Spleen (tissue), 11 donors: Measurements from ENCODE around the gene RGS8. TPM values are rescaled to one million over a fixed set of nuclear protein-coding genes. Genes with fewer than 3 reads are reported as not detected.

ENCODE experiments used
- DNase-seq: peaks from one replicate; pipeline ENCODE4 v3.0.0-alpha.2; 2020
- H3K27ac ChIP-seq, 8 donors: fragments of 200-600 bp; sonication (generic) in 7 of 8; 1 replicate in 4 of 8; 2 replicates in 4 of 8; pipeline versions ENCODE4 v1.5.0 to v1.8.0; 2016 to 2021; ENCODE audit warnings: inconsistent platforms in 4 of 8, mild to moderate bottlenecking in 4 of 8, moderate library complexity in 1 of 8
- H3K27me3 ChIP-seq, 7 donors: fragments of 200-600 bp; sonication (generic) in 6 of 7; replicated peaks in 1 of 7; 1 replicate in 4 of 7; 2 replicates in 3 of 7; pipeline versions ENCODE4 v1.5.0 to v1.8.0; 2016 to 2021; ENCODE audit warnings: inconsistent platforms in 3 of 7, mild to moderate bottlenecking in 1 of 7
- H3K36me3 ChIP-seq, 6 donors: fragments of 200-600 bp; sonication (generic) in 5 of 6; 1 replicate in 4 of 6; 2 replicates in 2 of 6; pipeline versions ENCODE4 v1.5.0 to v1.8.0; 2016 to 2021; ENCODE audit warnings: inconsistent platforms in 2 of 6
- H3K4me1 ChIP-seq, 6 donors: fragments of 200-600 bp; sonication (generic) in 5 of 6; 1 replicate in 3 of 6; 2 replicates in 3 of 6; pipeline versions ENCODE4 v1.5.0 to v1.8.0; 2016 to 2021; ENCODE audit warnings: inconsistent platforms in 3 of 6
- H3K4me3 ChIP-seq, 8 donors: fragments of 200-600 bp; sonication (generic) in 7 of 8; 1 replicate in 4 of 8; 2 replicates in 4 of 8; pipeline versions ENCODE4 v1.5.0 to v1.8.0; 2016 to 2021; ENCODE audit warnings: inconsistent platforms in 4 of 8, mild to moderate bottlenecking in 4 of 8, moderate library complexity in 2 of 8
- H3K9me3 ChIP-seq, 8 donors: fragments of 200-600 bp; sonication (generic) in 7 of 8; 1 replicate in 4 of 8; 2 replicates in 4 of 8; pipeline versions ENCODE4 v1.5.0 to v1.8.0; 2016 to 2021; ENCODE audit warnings: inconsistent platforms in 4 of 8
- CTCF ChIP-seq, 11 experiments: fragments of 200-600 bp in 7 of 11; fragments of 450-650 bp in 4 of 11; sonication (generic) in 4 of 11; IDR thresholded peaks in 8 of 11; conservative IDR thresholded peaks in 3 of 11; 1 replicate in 7 of 11; 2 replicates in 4 of 11; pipeline versions ENCODE4 v1.4.0 to v1.8.0; 2016 to 2021; ENCODE audit warnings: antibody characterized with exemption in 11 of 11, inconsistent platforms in 4 of 11, mild to moderate bottlenecking in 1 of 11
- POLR2A ChIP-seq, 3 donors: fragments of 450-650 bp; IDR thresholded peaks; one replicate each; pipeline ENCODE4 v1.5.1; 2017; ENCODE audit warnings: antibody characterized with exemption in 3 of 3, mild to moderate bottlenecking in 1 of 3
- POLR2AphosphoS5 ChIP-seq, 3 donors: sonication (generic); formaldehyde crosslinking; IDR thresholded peaks; one replicate each; pipeline ENCODE4 v1.5.1; 2017; ENCODE audit warnings: antibody characterized with exemption in 3 of 3
- whole genome bisulfite sequencing, 5 donors: extraction: QIAGEN DNeasy Blood & Tissue Kit in 3 of 5; methylation state at CpG; one replicate each; pipeline versions ENCODE4 v1.1.5 to v1.1.7; 2013 to 2018; 5-methylcytosine and 5-hydroxymethylcytosine counted together
- intact Hi-C: fragments of 100-400 bp; cut with DNase I; formaldehyde crosslinking; loops from one replicate; pipeline ENCODE4 v1.15.0; 2023; ENCODE audit warnings: low total_unique reads
- polyA plus RNA-seq, 3 donors: library from polyadenylated mRNA; stranded (reverse); fragments of 200-250 nt; gene quantifications; one replicate each; pipeline ENCODE4 v1.2.1, GENCODE V29; 2013
- total RNA-seq, 7 donors: library from RNA; depleted of rRNA in 3 of 7; stranded (reverse); fragments of >200 nt in 3 of 7; fragmentation: NEBNext Ultra II Directional in 4 of 7; extraction: Animal tissue kit (Norgen Biotek cat#: 25700) in 4 of 7; gene quantifications; one replicate each; pipeline versions ENCODE4 v1.1.0 to v1.2.1, GENCODE V29; 2016 to 2021
- donor health status: healthy with polysubstance abuse.
- donor health status: DM: no; HTN: no; CAD: no; lungs with moderate emphysema.
- donor health status: DM: no; HTN: no; CAD: no.
- donor health status: Bipolar disorder and iron deficiency.
- donor health status: healthy.
- donor health status: DM: no; HTN: no; CAD: no.
- donor health status: DM: yes; HTN: yes; CAD: no.

The RGS8 gene
- total and polyA plus RNA-seq, 10 donors: 0.09 to 0.11 TPM; not detected in 8

GRCh38 chr1:182658055-182658454 lies 26.3 kb downstream of the RGS8 start:
- Histone ChIP-seq H3K4me1 (peaks cover 0 to 7% (median 1%) of the 10 kb centered on the region in 6 donors), H3K36me3 (no peaks in the 10 kb centered on the region), H3K9me3 (no peaks in the 10 kb centered on the region), H3K27ac (no peak overlapping the region), H3K27me3 (no peaks in the 10 kb centered on the region), H3K4me3 (no peak overlapping the region)
- DNase-seq: no peak
- intact Hi-C loops: no loop called here
- no peak for TF ChIP-seq POLR2AphosphoS5 (IDR thresholded peaks at IDR 0.05)
- TF ChIP-seq POLR2A (IDR thresholded peaks at IDR 0.05): no peak
- TF ChIP-seq CTCF (IDR thresholded peaks at IDR 0.05 in 8 of 11, conservative IDR thresholded peaks at IDR 0.05 in 3 of 11): no peak

GRCh38 chr1:182656842-182657397 lies 27.5 kb downstream of the RGS8 start:
- Histone ChIP-seq H3K36me3 (no peaks in the 10 kb centered on the region), H3K4me3 (no peak overlapping the region), H3K27ac (no peak overlapping the region), H3K4me1 (peaks cover 0 to 7% (median 1%) of the 10 kb centered on the region in 6 donors), H3K9me3 (no peaks in the 10 kb centered on the region), H3K27me3 (no peaks in the 10 kb centered on the region)
- WGBS, 5 donors: 87 to 95% (median 89%) methylated on average over 4 of the region's 4 CpGs
- TF ChIP-seq POLR2AphosphoS5 (IDR thresholded peaks at IDR 0.05) (no peak), POLR2A (IDR thresholded peaks at IDR 0.05) (no peak), CTCF (IDR thresholded peaks at IDR 0.05 in 8 of 11, conservative IDR thresholded peaks at IDR 0.05 in 3 of 11) (no peak)
- DNase-seq: no peak
- intact Hi-C loops: no loop called here

- H3K4me1 ChIP-seq: peaks cover 0 to 7% (median 1%) of the 10 kb centered on the region in 6 donors
- no peaks in the 10 kb centered on the region for H3K9me3 ChIP-seq
- intact Hi-C loops: no loop called here
- DNase-seq: no peak
- H3K4me3 ChIP-seq: no peak overlapping the region
- 91 to 98% (median 96%) methylated on average over 2 of the region's 2 CpGs for WGBS, 5 donors
- H3K36me3 ChIP-seq: no peaks in the 10 kb centered on the region
- H3K27me3 ChIP-seq: no peaks in the 10 kb centered on the region
- no peak overlapping the region for H3K27ac ChIP-seq
- TF ChIP-seq POLR2A (IDR thresholded peaks at IDR 0.05) (no peak), POLR2AphosphoS5 (IDR thresholded peaks at IDR 0.05) (no peak), CTCF (IDR thresholded peaks at IDR 0.05 in 8 of 11, conservative IDR thresholded peaks at IDR 0.05 in 3 of 11) (no peak)
Observed at GRCh38 chr1:182653986-182654385, 30.4 kb downstream of the RGS8 start.

GRCh38 chr1:182652933-182653332 lies 31.5 kb downstream of the RGS8 start:
- whole genome bisulfite sequencing, 5 donors: 42 to 77% (median 52%) methylated on average over 3 of the region's 3 CpGs
- Histone ChIP-seq H3K4me1 (peaks cover 0 to 7% (median 1%) of the 10 kb centered on the region in 6 donors), H3K9me3 (no peaks in the 10 kb centered on the region), H3K27ac (no peak overlapping the region), H3K4me3 (no peak overlapping the region), H3K36me3 (no peaks in the 10 kb centered on the region), H3K27me3 (no peaks in the 10 kb centered on the region)
- TF ChIP-seq CTCF (IDR thresholded peaks at IDR 0.05 in 8 of 11, conservative IDR thresholded peaks at IDR 0.05 in 3 of 11): no peak
- no peak for TF ChIP-seq POLR2A (IDR thresholded peaks at IDR 0.05)
- DNase-seq: no peak
- intact Hi-C loops: no loop called here
